Thoracic aorta (tissue), 2 donors: ENCODE results near the gene CTDP1. TPM values are rescaled to one million over a fixed set of nuclear protein-coding genes. Genes with fewer than 3 reads are reported as not detected.

Source experiments
- ATAC-seq: fragments of 150-250 bp; one replicate; pipeline ENCODE4 v1.8.0; 2017; ENCODE audit warnings: low read depth; ENCODE audit not compliant: insufficient number of reproducible peaks, low FRiP score
- DNase-seq: peaks from one replicate; pipeline ENCODE4 v3.0.0-alpha.2; 2020; ENCODE audit warnings: low spot score
- H3K27ac ChIP-seq, 2 donors: fragments of 200-600 bp; sonication (generic); 1 replicate in 1 of 2; 2 replicates in 1 of 2; pipeline ENCODE4 v1.5.1; 2016; ENCODE audit warnings: mild to moderate bottlenecking in 2 of 2, moderate library complexity in 2 of 2
- H3K27me3 ChIP-seq: fragments of 200-600 bp; sonication (generic); replicated peaks from 2 replicates; pipeline ENCODE4 v1.6.0; 2016; ENCODE audit warnings: mild to moderate bottlenecking; ENCODE audit not compliant: insufficient read depth
- H3K36me3 ChIP-seq: fragments of 200-600 bp; sonication (generic); one replicate; pipeline ENCODE4 v1.5.1; 2016
- H3K4me1 ChIP-seq, 2 donors: fragments of 200-600 bp; sonication (generic); 1 replicate in 1 of 2; 2 replicates in 1 of 2; pipeline versions ENCODE4 v1.5.1 to v1.6.0; 2016; ENCODE audit warnings: low read depth in 2 of 2, mild to moderate bottlenecking in 1 of 2; ENCODE audit not compliant: control insufficient read depth in 1 of 2
- H3K4me3 ChIP-seq: fragments of 200-600 bp; sonication (generic); 2 replicates; pipeline ENCODE4 v1.5.1; 2016; ENCODE audit warnings: mild to moderate bottlenecking
- H3K9me3 ChIP-seq: fragments of 200-600 bp; sonication (generic); 2 replicates; pipeline ENCODE4 v1.5.1; 2016
- CTCF ChIP-seq: fragments of 200-600 bp; sonication (generic); IDR thresholded peaks from one replicate; pipeline ENCODE4 v1.5.1; 2019; ENCODE audit warnings: antibody characterized with exemption
- total RNA-seq, 2 donors: library from RNA; depleted of rRNA; stranded (reverse); fragments of >200 nt; gene quantifications; one replicate each; pipeline versions ENCODE4 v1.1.0 to v1.2.3, GENCODE V29; 2016

CTDP1 gene
- total RNA-seq, 2 donors from 2014 or later: 25.0 to 28.0 TPM

GRCh38 chr18:79695856-79696850, 16.6 kb downstream of the CTDP1 start:
- Histone ChIP-seq H3K27ac (no peak overlapping the region), H3K4me1 (no peaks in the 10 kb centered on the region), H3K4me3 (no peak overlapping the region), H3K27me3 (no peaks in the 10 kb centered on the region), H3K9me3 (no peaks in the 10 kb centered on the region), H3K36me3 (peaks cover 39% of the 10 kb centered on the region)
- no peak for TF ChIP-seq CTCF
- no peak for DNase-seq
- no peak for ATAC-seq

- DNase-seq (no peak), ATAC-seq (no peak)
- no peaks in the 10 kb centered on the region for H3K9me3 ChIP-seq
- H3K27me3 ChIP-seq: no peaks in the 10 kb centered on the region
- TF ChIP-seq CTCF: no peak
- peaks cover 39% of the 10 kb centered on the region for H3K36me3 ChIP-seq
- no peaks in the 10 kb centered on the region for H3K4me1 ChIP-seq
- no peak overlapping the region for H3K4me3 ChIP-seq
- H3K27ac ChIP-seq: no peak overlapping the region
Measured at GRCh38 chr18:79697178-79697577, 17.6 kb downstream of the CTDP1 start.

GRCh38 chr18:79697976-79698375, 18.4 kb downstream of the CTDP1 start:
- Histone ChIP-seq H3K27me3 (no peaks in the 10 kb centered on the region), H3K36me3 (peaks cover 39% of the 10 kb centered on the region), H3K27ac (no peak overlapping the region), H3K4me3 (no peak overlapping the region), H3K9me3 (no peaks in the 10 kb centered on the region), H3K4me1 (no peaks in the 10 kb centered on the region)
- ATAC-seq (no peak), DNase-seq (no peak)
- no peak for TF ChIP-seq CTCF

- H3K4me1 ChIP-seq: no peaks in the 10 kb centered on the region
- peaks cover 39% of the 10 kb centered on the region for H3K36me3 ChIP-seq
- H3K9me3 ChIP-seq: no peaks in the 10 kb centered on the region
- TF ChIP-seq CTCF: no peak
- ATAC-seq: no peak
- no peak overlapping the region for H3K4me3 ChIP-seq
- DNase-seq: no peak
- no peaks in the 10 kb centered on the region for H3K27me3 ChIP-seq
- H3K27ac ChIP-seq: no peak overlapping the region
Measured at GRCh38 chr18:79698668-79699335, 19.2 kb downstream of the CTDP1 start.

GRCh38 chr18:79699653-79700052, 20.1 kb downstream of the CTDP1 start:
- Histone ChIP-seq H3K4me3 (no peak overlapping the region), H3K27ac (no peak overlapping the region), H3K4me1 (no peaks in the 10 kb centered on the region), H3K36me3 (peaks cover 39% of the 10 kb centered on the region), H3K9me3 (no peaks in the 10 kb centered on the region), H3K27me3 (no peaks in the 10 kb centered on the region)
- TF ChIP-seq CTCF: no peak
- DNase-seq: no peak
- no peak for ATAC-seq
